Keratinocyte (primary cell): Measurements from ENCODE around the gene TACC3. TPM values are rescaled to one million over a fixed set of nuclear protein-coding genes. Genes with fewer than 3 reads are reported as not detected.

Source experiments
- DNase-seq: peaks from one replicate; pipeline ENCODE4 v3.0.0-alpha.2; 2011; ENCODE audit warnings: low read depth, missing footprints, low spot score
- FAIRE-seq: peaks from 2 replicates; lab custom pipeline; 2011; peaks lifted over from hg19 to GRCh38; lab: Jason Lieb, UNC
- H2AFZ ChIP-seq: 2 replicates; pipeline ENCODE4 v1.6.0; 2012; ENCODE audit warnings: low read length, control low read depth, inconsistent platforms; ENCODE audit not compliant: control insufficient read depth
- H3K27ac ChIP-seq: 2 replicates; pipeline ENCODE4 v1.5.1; 2011; ENCODE audit warnings: low read length; ENCODE audit not compliant: control insufficient read depth, insufficient read depth
- H3K27me3 ChIP-seq: 3 replicates; pipeline ENCODE4 v1.6.0; 2011; ENCODE audit warnings: low read length; ENCODE audit not compliant: control insufficient read depth, insufficient read depth; ENCODE audit errors: extremely low read depth
- H3K36me3 ChIP-seq, 2 experiments: 2 replicates in 1 of 2; 3 replicates in 1 of 2; pipeline ENCODE4 v1.5.1; 2011; ENCODE audit warnings: low read length in 2 of 2, mild to moderate bottlenecking in 1 of 2; ENCODE audit not compliant: control insufficient read depth in 2 of 2, insufficient read depth in 2 of 2; ENCODE audit errors: extremely low read depth in 1 of 2
- H3K4me1 ChIP-seq: 3 replicates; pipeline ENCODE4 v1.5.1; 2011; ENCODE audit warnings: low read length; ENCODE audit not compliant: control insufficient read depth, insufficient read depth; ENCODE audit errors: extremely low read depth
- H3K4me2 ChIP-seq: 3 replicates; pipeline ENCODE4 v1.6.0; 2011; ENCODE audit warnings: low read depth, low read length; ENCODE audit not compliant: control insufficient read depth, insufficient read depth; ENCODE audit errors: extremely low read depth
- H3K4me3 ChIP-seq, 3 experiments: fragments of 200-600 bp in 1 of 3; sonication (generic) in 1 of 3; 2 replicates in 2 of 3; 3 replicates in 1 of 3; pipeline ENCODE4 v1.5.1; 2011 to 2016; ENCODE audit warnings: low read length in 3 of 3, mild to moderate bottlenecking in 3 of 3, control low read depth in 2 of 3, inconsistent platforms in 1 of 3, low read depth in 1 of 3, mixed read lengths in 1 of 3, mixed run types in 1 of 3, moderate library complexity in 1 of 3; ENCODE audit not compliant: control insufficient read depth in 2 of 3, insufficient read depth in 2 of 3; ENCODE audit errors: extremely low read depth in 1 of 3
- H3K79me2 ChIP-seq: 2 replicates; pipeline ENCODE4 v1.6.0; 2012; ENCODE audit warnings: low read length; ENCODE audit not compliant: control insufficient read depth, insufficient read depth
- H3K9ac ChIP-seq: 3 replicates; pipeline ENCODE4 v1.6.0; 2011; ENCODE audit warnings: low read length; ENCODE audit not compliant: control insufficient read depth, insufficient read depth; ENCODE audit errors: extremely low read depth
- H3K9me1 ChIP-seq: 3 replicates; pipeline ENCODE4 v1.6.0; 2011; ENCODE audit warnings: low read length; ENCODE audit not compliant: control insufficient read depth, insufficient read depth; ENCODE audit errors: extremely low read depth
- H3K9me3 ChIP-seq: 2 replicates; pipeline ENCODE4 v1.5.1; 2012; ENCODE audit warnings: low read depth, low read length; ENCODE audit not compliant: control insufficient read depth
- H4K20me1 ChIP-seq: 3 replicates; pipeline ENCODE4 v1.6.0; 2011; ENCODE audit warnings: low read length; ENCODE audit not compliant: control insufficient read depth, insufficient read depth; ENCODE audit errors: extremely low read depth
- EZH2 ChIP-seq: IDR thresholded peaks from one replicate; pipeline ENCODE4 v1.6.1; 2012; ENCODE audit warnings: inconsistent platforms, mild to moderate bottlenecking, low read length, moderate library complexity
- dilution Hi-C: fragments of 300-500 bp; cut with MboI; formaldehyde crosslinking; loops from one replicate; pipeline ENCODE4 v1.7.0; 2020; ENCODE audit warnings: low sequenced_read_pairs; ENCODE audit not compliant: extremely low pct_ligation_motif_present
- polyA plus RNA-seq, 5 experiments: library from polyadenylated mRNA; depleted of rRNA in 3 of 5; stranded (reverse) in 3 of 5; stranded (forward) in 1 of 5; unstranded in 1 of 5; fragments of >200 nt; gene quantifications; 1 replicate in 1 of 5; 2 replicates in 3 of 5; 3 replicates in 1 of 5; pipeline versions ENCODE4 v1.2.1 to v1.2.3, GENCODE V29; 2011 to 2012; ENCODE audit warnings: missing spikeins in 2 of 5, low read depth in 1 of 5, low replicate concordance in 1 of 5
- TF ChIP-seq, protein P1 (sequence below), 3 experiments: IDR thresholded peaks in 1 of 3; conservative IDR thresholded peaks in 1 of 3; optimal IDR thresholded peaks in 1 of 3; 2 replicates in 2 of 3; 3 replicates in 1 of 3; pipeline versions ENCODE3 to v1.5.1; 2011; ENCODE audit warnings: low read length in 3 of 3, mild to moderate bottlenecking in 3 of 3, moderate library complexity in 2 of 3, control low read depth in 1 of 3, inconsistent platforms in 1 of 3; ENCODE audit not compliant: insufficient read depth in 2 of 3; ENCODE audit errors: extremely low read depth in 1 of 3

The TACC3 gene
- polyA plus RNA-seq, 1 donor (not counting 4 experiments of a cell fraction or from before 2014, with no cell fraction given): 19.1 TPM

DNA sequence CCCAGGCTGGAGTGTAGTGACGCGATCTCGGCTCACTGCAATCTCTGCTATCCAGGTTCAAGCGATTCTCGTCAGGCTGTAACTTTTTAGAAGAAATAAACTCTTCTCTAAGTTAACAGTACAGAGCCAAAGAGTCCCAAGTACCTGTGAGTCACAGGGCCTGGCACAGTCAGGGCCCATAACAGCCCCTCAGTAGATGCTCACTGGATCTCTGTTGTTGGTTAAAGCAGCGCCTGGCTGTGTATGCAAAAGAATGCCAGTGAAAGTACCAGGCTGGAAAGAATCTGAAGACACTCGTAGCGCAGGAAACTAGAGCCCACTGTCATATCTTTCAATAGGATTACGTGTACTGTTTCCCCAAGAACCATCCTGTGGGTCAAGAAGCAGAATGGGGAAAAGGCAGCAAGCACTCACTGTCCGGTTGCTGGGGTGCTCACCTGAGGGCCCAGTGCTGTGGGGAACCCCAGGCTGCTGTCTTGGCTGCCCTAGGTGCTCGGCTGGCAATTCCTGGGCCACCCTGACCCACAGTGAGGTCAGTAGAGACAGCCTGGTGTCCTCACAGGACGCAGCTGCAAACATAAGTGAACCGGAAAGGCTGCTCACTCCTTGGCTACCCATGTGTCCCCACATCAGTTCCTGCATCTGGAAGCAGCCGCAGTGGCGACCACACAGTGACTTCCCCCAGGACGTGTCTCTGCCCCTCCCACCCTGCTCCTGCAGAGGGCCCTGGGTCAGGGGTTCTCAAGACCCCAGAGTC is 6.1 kb upstream of the TACC3 start:
- Histone ChIP-seq H3K9me1 (no peaks in the 10 kb centered on the region), H4K20me1 (no peaks in the 10 kb centered on the region), H3K36me3 (peaks cover 7 to 15% of the 10 kb centered on the region in 2 experiments), H3K27me3 (no peaks in the 10 kb centered on the region), H3K4me1 (peaks cover 17% of the 10 kb centered on the region), H3K4me3 (no peak overlapping the region), H3K27ac (no peak overlapping the region), H3K9ac (no peak overlapping the region), H2AFZ (no peak overlapping the region), H3K9me3 (no peaks in the 10 kb centered on the region), H3K4me2 (no peak overlapping the region), H3K79me2 (peaks cover 61% of the 10 kb centered on the region)
- dilution Hi-C loops: no loop called here
- DNase-seq (no peak), FAIRE-seq (no peak)
- TF ChIP-seq, protein P1, sequence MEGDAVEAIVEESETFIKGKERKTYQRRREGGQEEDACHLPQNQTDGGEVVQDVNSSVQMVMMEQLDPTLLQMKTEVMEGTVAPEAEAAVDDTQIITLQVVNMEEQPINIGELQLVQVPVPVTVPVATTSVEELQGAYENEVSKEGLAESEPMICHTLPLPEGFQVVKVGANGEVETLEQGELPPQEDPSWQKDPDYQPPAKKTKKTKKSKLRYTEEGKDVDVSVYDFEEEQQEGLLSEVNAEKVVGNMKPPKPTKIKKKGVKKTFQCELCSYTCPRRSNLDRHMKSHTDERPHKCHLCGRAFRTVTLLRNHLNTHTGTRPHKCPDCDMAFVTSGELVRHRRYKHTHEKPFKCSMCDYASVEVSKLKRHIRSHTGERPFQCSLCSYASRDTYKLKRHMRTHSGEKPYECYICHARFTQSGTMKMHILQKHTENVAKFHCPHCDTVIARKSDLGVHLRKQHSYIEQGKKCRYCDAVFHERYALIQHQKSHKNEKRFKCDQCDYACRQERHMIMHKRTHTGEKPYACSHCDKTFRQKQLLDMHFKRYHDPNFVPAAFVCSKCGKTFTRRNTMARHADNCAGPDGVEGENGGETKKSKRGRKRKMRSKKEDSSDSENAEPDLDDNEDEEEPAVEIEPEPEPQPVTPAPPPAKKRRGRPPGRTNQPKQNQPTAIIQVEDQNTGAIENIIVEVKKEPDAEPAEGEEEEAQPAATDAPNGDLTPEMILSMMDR (optimal IDR thresholded peaks at IDR 0.05 in 1 of 3, IDR thresholded peaks at IDR 0.05 in 1 of 3, conservative IDR thresholded peaks at IDR 0.05 in 1 of 3; ENCODE audit: extremely low read depth in 1 of 3, insufficient read depth in 2 of 3, low read length in 3 of 3): no peak
- no peak for TF ChIP-seq EZH2

DNA sequence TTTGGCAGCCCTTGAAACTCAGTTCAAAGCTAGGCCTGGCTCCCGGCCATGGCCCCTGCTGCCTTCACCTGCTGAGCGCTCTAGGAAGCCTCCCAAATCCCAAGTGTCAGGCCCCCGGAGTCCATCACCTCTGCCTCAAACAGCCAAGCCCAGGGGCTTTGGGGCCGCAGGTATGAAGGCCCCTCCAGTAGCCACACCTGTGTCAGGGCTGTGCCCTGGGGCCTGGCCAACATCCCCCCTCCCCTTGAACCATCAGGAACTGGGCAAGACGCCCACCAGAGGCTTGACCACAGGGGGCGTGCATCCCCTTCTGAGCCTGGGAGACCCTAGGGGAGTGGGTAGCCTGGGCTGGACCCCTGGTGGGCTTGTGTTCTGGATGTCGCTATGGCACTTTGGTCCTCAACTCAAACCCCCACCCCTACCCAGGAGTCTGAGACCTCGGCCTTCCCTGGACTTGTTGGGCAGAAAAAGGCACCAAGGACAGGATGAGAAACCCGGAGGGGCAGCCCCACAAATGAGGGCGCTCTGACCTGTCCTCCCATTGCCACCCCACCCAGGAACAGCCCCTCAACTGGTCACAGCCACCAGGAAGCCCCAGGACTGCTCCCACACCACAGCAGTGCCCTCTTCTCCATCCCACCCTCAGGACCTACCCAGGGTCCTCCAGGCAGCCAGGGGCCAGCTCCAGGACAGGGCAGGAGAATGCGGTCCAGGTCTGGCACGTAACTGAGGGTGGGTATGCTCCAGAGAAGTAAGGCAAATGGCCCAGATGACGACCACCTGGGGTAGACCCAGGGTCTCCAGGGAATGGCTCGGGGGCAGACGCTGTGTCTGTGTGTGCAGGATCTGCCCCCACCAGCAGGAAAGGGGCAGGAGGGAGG is 5.0 kb upstream of the TACC3 start:
- H3K27me3 ChIP-seq: no peaks in the 10 kb centered on the region
- DNase-seq: no peak
- peaks cover 54% of the 10 kb centered on the region for H3K79me2 ChIP-seq
- dilution Hi-C loops: no loop called here
- H3K4me1 ChIP-seq: peaks cover 11% of the 10 kb centered on the region
- no peak overlapping the region for H3K4me2 ChIP-seq
- H4K20me1 ChIP-seq: no peaks in the 10 kb centered on the region
- no peak for FAIRE-seq
- no peak overlapping the region for H2AFZ ChIP-seq
- H3K4me3 ChIP-seq: no peak overlapping the region
- no peaks in the 10 kb centered on the region for H3K9me3 ChIP-seq
- H3K36me3 ChIP-seq: peaks cover 7 to 13% of the 10 kb centered on the region in 2 experiments
- H3K27ac ChIP-seq: no peak overlapping the region
- no peaks in the 10 kb centered on the region for H3K9me1 ChIP-seq
- H3K9ac ChIP-seq: no peak overlapping the region
- TF ChIP-seq EZH2: no peak
- TF ChIP-seq, protein P1 (optimal IDR thresholded peaks at IDR 0.05 in 1 of 3, IDR thresholded peaks at IDR 0.05 in 1 of 3, conservative IDR thresholded peaks at IDR 0.05 in 1 of 3; ENCODE audit: extremely low read depth in 1 of 3, insufficient read depth in 2 of 3, low read length in 3 of 3): no peak
